Karpas-422 (cell line): ENCODE measurements around the gene ADAM10. TPM values are rescaled to one million over a fixed set of nuclear protein-coding genes. Genes with fewer than 3 reads are reported as not detected.

Experiments used
- DNase-seq: peaks from one replicate; pipeline ENCODE4 v3.0.0-alpha.2; 2015
- H2AFZ ChIP-seq: fragments of 200-600 bp; sonication (generic); 2 replicates; pipeline ENCODE4 v1.6.1; 2014; ENCODE audit warnings: antibody characterized with exemption, low read length, mixed read lengths
- H3K27ac ChIP-seq: fragments of 200-600 bp; sonication (generic); 2 replicates; pipeline ENCODE4 v1.5.1; 2014; ENCODE audit warnings: mild to moderate bottlenecking, low read length, moderate library complexity
- H3K27me3 ChIP-seq: fragments of 200-600 bp; sonication (generic); 2 replicates; pipeline ENCODE4 v1.6.1; 2014; ENCODE audit warnings: low read length, mixed read lengths
- H3K36me3 ChIP-seq: fragments of 200-600 bp; sonication (generic); 2 replicates; pipeline ENCODE4 v1.6.1; 2014; ENCODE audit warnings: low read length, mixed read lengths; ENCODE audit not compliant: insufficient read depth
- H3K4me1 ChIP-seq: fragments of 200-600 bp; sonication (generic); 2 replicates; pipeline ENCODE4 v1.6.1; 2014; ENCODE audit warnings: mild to moderate bottlenecking, low read length, mixed read lengths
- H3K4me2 ChIP-seq: fragments of 200-600 bp; sonication (generic); 2 replicates; pipeline ENCODE4 v1.6.1; 2014; ENCODE audit warnings: low read length, low read depth, mild to moderate bottlenecking; ENCODE audit not compliant: poor library complexity, severe bottlenecking
- H3K4me3 ChIP-seq: fragments of 200-600 bp; sonication (generic); 2 replicates; pipeline ENCODE4 v1.5.1; 2014; ENCODE audit warnings: mild to moderate bottlenecking, antibody characterized with exemption, low read length, mixed read lengths
- H3K79me2 ChIP-seq: fragments of 200-600 bp; sonication (generic); 2 replicates; pipeline ENCODE4 v1.6.1; 2014; ENCODE audit warnings: mild to moderate bottlenecking, low read length, mixed read lengths
- H3K9ac ChIP-seq: fragments of 200-600 bp; sonication (generic); 2 replicates; pipeline ENCODE4 v1.6.0; 2014; ENCODE audit warnings: low read length
- H3K9me2 ChIP-seq: fragments of 200-600 bp; sonication (generic), shearing (Covaris generic); replicated peaks from 2 replicates; pipeline ENCODE4 v1.6.0; 2014; ENCODE audit warnings: mild to moderate bottlenecking, low read length, moderate library complexity; ENCODE audit not compliant: insufficient read depth
- H3K9me3 ChIP-seq: fragments of 300-700, 200-600 bp; sonication (generic); 2 replicates; pipeline ENCODE4 v1.6.1; 2014; ENCODE audit warnings: low read length, mixed read lengths
- H4K20me1 ChIP-seq: fragments of 200-600 bp; sonication (generic); 2 replicates; pipeline ENCODE4 v1.6.1; 2014; ENCODE audit warnings: mild to moderate bottlenecking, antibody characterized with exemption, low read length, low read depth; ENCODE audit not compliant: insufficient read depth
- total RNA-seq: library from RNA; depleted of rRNA; stranded (reverse); fragments of >200 nt; shearing (Covaris generic); gene quantifications from 2 replicates; pipeline ENCODE4 v1.2.3, GENCODE V29; 2014; ENCODE audit warnings: low replicate concordance

The ADAM10 gene
- total RNA-seq, 1 experiment from 2014 or later: 122 TPM

DNA sequence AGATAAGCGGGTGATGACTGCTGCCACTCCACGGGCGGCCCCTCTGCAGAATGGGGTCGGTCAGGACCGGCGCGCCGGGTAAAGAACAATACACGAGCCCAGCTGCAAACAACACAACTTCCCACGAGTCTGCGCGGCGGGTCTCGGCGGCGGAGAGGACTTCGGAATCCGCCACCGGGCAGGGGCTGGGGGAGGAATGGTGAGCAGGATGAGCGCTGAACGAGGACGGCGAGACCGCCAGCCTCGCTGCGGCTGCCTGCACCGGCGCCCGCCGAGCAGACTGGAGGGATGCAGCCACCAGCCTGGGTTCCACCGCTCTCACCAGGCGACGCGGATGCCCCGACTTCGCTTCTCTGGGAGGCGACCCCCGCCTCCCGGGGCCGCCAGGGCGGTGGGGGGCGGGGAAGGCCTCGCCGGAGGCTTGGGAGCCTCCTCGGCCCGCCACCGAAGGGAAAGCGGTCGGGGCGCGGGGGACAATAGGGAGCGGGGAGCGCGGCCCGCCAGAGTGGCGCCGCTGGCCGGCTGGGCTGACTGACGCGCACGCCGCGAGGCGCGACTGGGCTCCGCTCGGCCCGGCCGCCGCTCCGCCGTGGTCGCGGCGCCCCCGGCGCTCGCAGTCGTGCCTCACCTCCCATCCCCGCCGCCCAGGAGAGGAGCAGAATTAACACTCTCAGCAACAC lies 515 bp downstream of the ADAM10 start:
- Histone ChIP-seq H3K4me1 (peaks cover 31% of the 10 kb centered on the region), H3K4me2 (peak overlapping the region; percentile 91), H3K4me3 (peak overlapping the region; percentile 91), H2AFZ (peak overlapping the region; percentile 87; the same call in 1 of the 2 replicates), H3K36me3 (no peaks in the 10 kb centered on the region), H3K27me3 (no peaks in the 10 kb centered on the region), H3K9ac (peak overlapping the region; percentile 93), H3K27ac (peak overlapping the region; percentile 77), H3K9me2 (no peaks in the 10 kb centered on the region), H4K20me1 (peaks cover 16% of the 10 kb centered on the region; the same call in 1 of the 2 replicates), H3K9me3 (no peaks in the 10 kb centered on the region), H3K79me2 (peaks cover 56% of the 10 kb centered on the region)
- DNase-seq: peak; percentile 75

DNA sequence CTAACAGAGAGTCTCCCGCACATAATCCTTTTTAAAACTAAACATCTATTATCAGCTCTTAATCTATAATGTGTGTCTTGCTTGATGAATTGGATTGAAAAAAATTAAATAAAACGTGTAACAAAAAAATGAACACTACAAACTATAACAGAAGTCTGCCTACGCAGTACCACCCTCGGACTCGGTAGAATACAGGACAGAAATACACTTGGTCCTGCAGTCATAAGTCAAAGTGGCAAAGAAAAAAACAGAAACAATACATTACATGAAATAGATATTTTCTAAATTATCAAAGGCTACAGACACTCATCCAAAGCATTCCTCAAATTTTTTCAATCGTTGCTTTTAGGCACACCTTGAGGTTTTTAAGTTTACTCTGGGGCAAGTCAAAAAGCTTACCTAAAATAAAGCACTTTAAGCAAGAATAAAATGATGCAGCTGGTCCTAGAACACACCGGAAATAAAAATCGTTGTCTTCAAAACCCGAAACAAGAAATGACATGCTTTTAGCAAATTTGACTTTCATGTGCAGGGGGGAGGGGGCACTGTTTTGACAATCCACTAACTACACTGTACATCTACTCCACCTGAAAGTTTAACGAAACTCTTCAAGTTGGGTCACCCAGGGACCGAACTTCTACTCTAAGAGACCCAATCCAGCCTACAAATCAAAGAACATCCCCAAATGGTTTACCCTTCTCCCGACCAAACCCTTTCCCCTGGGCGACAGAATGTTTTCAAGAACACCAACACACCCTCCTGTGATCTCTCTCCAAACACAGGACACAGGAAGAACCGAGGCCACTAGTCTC lies 1.3 kb downstream of the ADAM10 start:
- H3K27ac ChIP-seq: peak overlapping the region; percentile 77
- peaks cover 16% of the 10 kb centered on the region; the same call in 1 of the 2 replicates for H4K20me1 ChIP-seq
- 0 out of 2 replicates have a peak overlapping the region, but pooled peaks have one; percentile 17 for H2AFZ ChIP-seq
- peak; percentile 79 for DNase-seq
- H3K36me3 ChIP-seq: no peaks in the 10 kb centered on the region
- no peaks in the 10 kb centered on the region for H3K9me2 ChIP-seq
- H3K4me3 ChIP-seq: peak overlapping the region; percentile 91
- peaks cover 63% of the 10 kb centered on the region for H3K79me2 ChIP-seq
- H3K9me3 ChIP-seq: no peaks in the 10 kb centered on the region
- peaks cover 34% of the 10 kb centered on the region for H3K4me1 ChIP-seq
- H3K4me2 ChIP-seq: peak overlapping the region; percentile 91
- no peaks in the 10 kb centered on the region for H3K27me3 ChIP-seq
- H3K9ac ChIP-seq: peak overlapping the region; percentile 93

DNA sequence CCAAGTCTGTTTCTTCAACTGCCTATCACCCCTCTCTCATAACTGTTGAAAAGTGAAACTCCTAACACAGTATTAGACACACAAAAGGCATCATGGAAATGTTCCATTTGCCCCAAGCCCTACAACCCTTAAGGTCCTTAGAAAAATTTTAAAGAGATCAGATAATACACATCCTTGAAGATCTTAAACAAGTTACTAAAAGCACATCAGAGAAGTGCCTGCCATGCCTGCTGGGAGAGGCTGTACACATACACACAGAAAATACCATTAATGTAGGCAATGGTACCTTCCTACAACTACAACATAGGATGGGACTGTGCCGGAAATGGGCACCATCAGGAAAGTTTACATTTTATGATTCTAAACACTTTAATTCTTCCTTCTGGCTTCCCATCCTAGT lies 3.3 kb downstream of the ADAM10 start:
- H2AFZ ChIP-seq: no peak overlapping the region

GRCh38 chr15:58742819-58743502 lies 6.5 kb downstream of the ADAM10 start:
- DNase-seq: no peak
- Histone ChIP-seq H3K9me3 (no peaks in the 10 kb centered on the region), H3K4me2 (no peak overlapping the region), H3K36me3 (no peaks in the 10 kb centered on the region), H3K9me2 (no peaks in the 10 kb centered on the region), H3K9ac (no peak overlapping the region), H3K27ac (no peak overlapping the region), H4K20me1 (peaks cover 14% of the 10 kb centered on the region; the same call in 1 of the 2 replicates), H2AFZ (no peak overlapping the region), H3K27me3 (no peaks in the 10 kb centered on the region), H3K4me1 (peaks cover 64% of the 10 kb centered on the region), H3K4me3 (no peak overlapping the region), H3K79me2 (peaks cover 98% of the 10 kb centered on the region)

More for the DNA sequence above, 3.3 kb downstream of the ADAM10 start:
- Histone ChIP-seq H3K27ac (no peak overlapping the region), H3K4me2 (peak overlapping the region; percentile 91), H4K20me1 (peaks cover 20% of the 10 kb centered on the region; the same call in 1 of the 2 replicates), H3K4me1 (peaks cover 53% of the 10 kb centered on the region), H3K9me3 (no peaks in the 10 kb centered on the region), H3K79me2 (peaks cover 84% of the 10 kb centered on the region), H3K36me3 (no peaks in the 10 kb centered on the region), H3K27me3 (no peaks in the 10 kb centered on the region), H3K4me3 (peak overlapping the region; percentile 9), H3K9me2 (no peaks in the 10 kb centered on the region), H3K9ac (no peak overlapping the region)
- no peak for DNase-seq

DNA sequence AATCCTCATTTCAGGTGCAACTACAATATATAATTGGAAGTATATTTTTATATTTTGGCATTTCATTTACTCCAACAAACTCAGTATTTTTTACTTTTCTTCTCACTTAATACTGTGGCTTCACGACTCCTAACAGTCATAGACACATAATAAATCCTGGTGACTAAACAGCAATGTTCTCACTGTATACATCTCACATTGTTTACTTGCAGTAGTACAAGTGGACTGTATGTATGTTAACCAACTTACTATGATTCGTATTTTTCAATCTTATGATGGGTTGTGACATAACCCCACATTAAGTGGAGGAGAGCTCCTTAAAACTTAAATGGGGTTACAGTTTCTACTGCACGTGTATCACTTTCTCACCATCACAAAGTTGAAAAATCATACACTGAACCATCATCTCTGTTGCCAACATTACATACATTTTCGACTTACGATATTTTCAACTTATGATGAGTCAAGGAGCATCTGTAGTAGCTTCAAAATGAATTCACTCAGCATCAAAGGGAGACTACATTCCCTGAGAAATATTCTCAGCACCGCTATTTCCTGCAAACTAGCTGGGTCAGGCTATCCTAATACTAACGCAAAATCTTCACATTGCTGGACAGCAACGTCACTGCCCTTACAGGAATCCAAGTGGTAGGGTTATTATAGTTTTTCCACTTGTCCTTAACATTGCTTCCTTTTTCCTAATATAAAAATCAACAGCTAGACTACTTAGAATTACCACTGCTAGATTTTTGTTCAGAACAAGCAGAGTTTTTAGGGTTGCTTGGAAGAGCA lies 7.3 kb downstream of the ADAM10 start:
- no peaks in the 10 kb centered on the region for H3K9me2 ChIP-seq
- H3K27me3 ChIP-seq: no peaks in the 10 kb centered on the region
- peaks cover 98% of the 10 kb centered on the region for H3K79me2 ChIP-seq
- H3K4me1 ChIP-seq: peaks cover 64% of the 10 kb centered on the region
- no peak for DNase-seq
- H3K4me2 ChIP-seq: no peak overlapping the region
- H4K20me1 ChIP-seq: peaks cover 8% of the 10 kb centered on the region; the same call in 1 of the 2 replicates
- no peak overlapping the region for H2AFZ ChIP-seq
- H3K27ac ChIP-seq: no peak overlapping the region
- no peak overlapping the region for H3K9ac ChIP-seq
- no peaks in the 10 kb centered on the region for H3K36me3 ChIP-seq
- H3K9me3 ChIP-seq: no peaks in the 10 kb centered on the region
- H3K4me3 ChIP-seq: no peak overlapping the region

GRCh38 chr15:58741032-58741431 lies 8.5 kb downstream of the ADAM10 start:
- no peak overlapping the region for H3K4me2 ChIP-seq
- DNase-seq: no peak
- peaks cover 6% of the 10 kb centered on the region; the same call in 1 of the 2 replicates for H4K20me1 ChIP-seq
- H3K27ac ChIP-seq: no peak overlapping the region
- no peaks in the 10 kb centered on the region for H3K9me2 ChIP-seq
- no peaks in the 10 kb centered on the region for H3K27me3 ChIP-seq
- no peak overlapping the region for H2AFZ ChIP-seq
- no peaks in the 10 kb centered on the region for H3K36me3 ChIP-seq
- H3K9me3 ChIP-seq: no peaks in the 10 kb centered on the region
- peaks cover 98% of the 10 kb centered on the region for H3K79me2 ChIP-seq
- H3K9ac ChIP-seq: no peak overlapping the region
- H3K4me3 ChIP-seq: no peak overlapping the region
- H3K4me1 ChIP-seq: peaks cover 64% of the 10 kb centered on the region

- no peak overlapping the region for H3K4me3 ChIP-seq
- H3K9ac ChIP-seq: no peak overlapping the region
- no peaks in the 10 kb centered on the region for H3K9me2 ChIP-seq
- H3K4me1 ChIP-seq: peaks cover 64% of the 10 kb centered on the region
- peaks cover 98% of the 10 kb centered on the region for H3K79me2 ChIP-seq
- H3K36me3 ChIP-seq: no peaks in the 10 kb centered on the region
- H2AFZ ChIP-seq: no peak overlapping the region
- H3K9me3 ChIP-seq: no peaks in the 10 kb centered on the region
- DNase-seq: no peak
- H3K4me2 ChIP-seq: no peak overlapping the region
- no peaks in the 10 kb centered on the region for H3K27me3 ChIP-seq
- no peak overlapping the region for H3K27ac ChIP-seq
- H4K20me1 ChIP-seq: peaks cover 6% of the 10 kb centered on the region; the same call in 1 of the 2 replicates
These were observed 9.1 kb downstream of the ADAM10 start for GRCh38 chr15:58740436-58740835.
